Esophagus muscularis mucosa (tissue), 4 donors: ENCODE results near the gene MS4A15. TPM values are rescaled to one million over a fixed set of nuclear protein-coding genes. Genes with fewer than 3 reads are reported as not detected.

Experiments
- DNase-seq: peaks from one replicate; pipeline ENCODE4 v3.0.0-alpha.2; 2017; ENCODE audit errors: extremely low spot score
- H3K27ac ChIP-seq, 4 donors: fragments of 200-600 bp; sonication (generic); replicated peaks in 1 of 4; 1 replicate in 3 of 4; 2 replicates in 1 of 4; pipeline ENCODE4 v1.5.1; 2016 to 2019; ENCODE audit warnings: mild to moderate bottlenecking in 1 of 4
- H3K27me3 ChIP-seq, 4 donors: fragments of 200-600 bp; sonication (generic); one replicate each; pipeline versions ENCODE4 v1.5.1 to v1.6.0; 2016 to 2019
- H3K36me3 ChIP-seq, 4 donors: fragments of 200-600 bp; sonication (generic); one replicate each; pipeline ENCODE4 v1.5.1; 2016 to 2019
- H3K4me1 ChIP-seq, 4 donors: fragments of 200-600 bp; sonication (generic); one replicate each; pipeline ENCODE4 v1.5.1; 2016 to 2019
- H3K4me3 ChIP-seq, 4 donors: fragments of 200-600 bp; sonication (generic); 1 replicate in 2 of 4; 2 replicates in 2 of 4; pipeline ENCODE4 v1.5.1; 2016 to 2019; ENCODE audit warnings: mild to moderate bottlenecking in 4 of 4, moderate library complexity in 1 of 4
- H3K9me3 ChIP-seq, 4 donors: fragments of 200-600 bp; sonication (generic); 1 replicate in 3 of 4; 2 replicates in 1 of 4; pipeline ENCODE4 v1.5.1; 2016 to 2019
- CTCF ChIP-seq, 3 experiments: fragments of 200-600 bp in 2 of 3; fragments of 450-650 bp in 1 of 3; sonication (generic) in 2 of 3; IDR thresholded peaks; one replicate each; pipeline ENCODE4 v1.5.1; 2017 to 2019; ENCODE audit warnings: antibody characterized with exemption in 3 of 3, mild to moderate bottlenecking in 2 of 3, moderate library complexity in 1 of 3
- EP300 ChIP-seq: sonication (generic); formaldehyde crosslinking; IDR thresholded peaks from one replicate; pipeline ENCODE4 v1.6.1; 2017; ENCODE audit warnings: antibody characterized with exemption
- POLR2A ChIP-seq: fragments of 450-650 bp; IDR thresholded peaks from one replicate; pipeline ENCODE4 v1.6.1; 2017; ENCODE audit warnings: antibody characterized with exemption, moderate library complexity, mild to moderate bottlenecking, low read depth
- POLR2AphosphoS5 ChIP-seq, 2 donors: sonication (generic); formaldehyde crosslinking; IDR thresholded peaks; one replicate each; pipeline ENCODE4 v1.6.1; 2017; ENCODE audit warnings: antibody characterized with exemption in 2 of 2
- WGBS: methylation state at CpG from one replicate; pipeline ENCODE4 v1.1.5; 2018; 5-methylcytosine and 5-hydroxymethylcytosine counted together
- intact Hi-C: fragments of 100-400 bp; cut with DNase I; formaldehyde crosslinking; loops from one replicate; pipeline ENCODE4 v1.15.1; 2023
- total RNA-seq, 4 donors: library from RNA; depleted of rRNA; stranded (reverse); fragments of >200 nt; gene quantifications; one replicate each; pipeline versions ENCODE4 v1.1.0 to v1.2.1, GENCODE V29; 2016

Gene MS4A15
- total RNA-seq, 4 donors from 2014 or later = 0.40 to 0.52 TPM; not detected in 2

- intact Hi-C loops = no loop called here
These were observed 13.1 kb downstream of the MS4A15 start for GRCh38 chr11:60769811-60770210.

GRCh38 chr11:60771146-60771545 is 14.5 kb downstream of the MS4A15 start:
- H3K27ac ChIP-seq = no peak overlapping the region
- H3K4me1 ChIP-seq = peaks cover 8 to 17% (median 13%) of the 10 kb centered on the region in 4 donors
- no peaks in the 10 kb centered on the region for H3K9me3 ChIP-seq
- H3K36me3 ChIP-seq = no peaks in the 10 kb centered on the region
- peaks cover 0 to 33% (median 2%) of the 10 kb centered on the region in 4 donors for H3K27me3 ChIP-seq
- WGBS = 69% methylated on average over 3 of the region's 4 CpGs
- H3K4me3 ChIP-seq = no peak overlapping the region
- intact Hi-C loops = no loop called here
- TF ChIP-seq EP300 = no peak
- no peak for TF ChIP-seq POLR2AphosphoS5 (IDR thresholded peaks at IDR 0.05)
- no peak for TF ChIP-seq POLR2A
- no peak for DNase-seq

More at GRCh38 chr11:60769811-60770210, 13.1 kb downstream of the MS4A15 start:
- no peaks in the 10 kb centered on the region for H3K36me3 ChIP-seq
- H3K4me3 ChIP-seq = no peak overlapping the region
- TF ChIP-seq POLR2AphosphoS5 (IDR thresholded peaks at IDR 0.05) = no peak
- TF ChIP-seq EP300 = no peak
- TF ChIP-seq POLR2A = no peak
- no peak for TF ChIP-seq CTCF (IDR thresholded peaks at IDR 0.05)
- 78% methylated on average over 9 of the region's 11 CpGs for WGBS
- H3K4me1 ChIP-seq = peaks cover 0 to 4% (median under 1%) of the 10 kb centered on the region in 4 donors
- no peaks in the 10 kb centered on the region for H3K9me3 ChIP-seq
- no peak overlapping the region for H3K27ac ChIP-seq
- DNase-seq = no peak
- H3K27me3 ChIP-seq = peaks cover 0 to 47% (median 2%) of the 10 kb centered on the region in 4 donors

- Histone ChIP-seq H3K9me3 (no peaks in the 10 kb centered on the region), H3K27me3 (peaks cover 0 to 25% (median 2%) of the 10 kb centered on the region in 4 donors), H3K36me3 (no peaks in the 10 kb centered on the region), H3K4me1 (peaks cover 9 to 19% (median 15%) of the 10 kb centered on the region in 4 donors), H3K27ac (no peak overlapping the region), H3K4me3 (no peak overlapping the region)
- TF ChIP-seq POLR2A (no peak), POLR2AphosphoS5 (IDR thresholded peaks at IDR 0.05) (no peak), EP300 (no peak), CTCF (IDR thresholded peaks at IDR 0.05) (no peak)
- DNase-seq = no peak
- 77% methylated on average over 16 of the region's 16 CpGs for WGBS
- intact Hi-C loops = no loop called here
These were observed 15.3 kb downstream of the MS4A15 start for GRCh38 chr11:60771879-60772525.

- no peak for DNase-seq
- 87% methylated on average over 8 of the region's 8 CpGs for WGBS
- Histone ChIP-seq H3K4me3 (no peak overlapping the region), H3K27ac (no peak overlapping the region), H3K9me3 (no peaks in the 10 kb centered on the region), H3K4me1 (peaks cover 13 to 19% (median 15%) of the 10 kb centered on the region in 4 donors), H3K36me3 (no peaks in the 10 kb centered on the region), H3K27me3 (peaks cover 0 to 18% (median 0%) of the 10 kb centered on the region in 4 donors)
- TF ChIP-seq EP300 = no peak
- no peak for TF ChIP-seq POLR2A
- no peak for TF ChIP-seq POLR2AphosphoS5 (IDR thresholded peaks at IDR 0.05)
- TF ChIP-seq CTCF (IDR thresholded peaks at IDR 0.05) = no peak
- intact Hi-C loops = no loop called here
These were observed 16.0 kb downstream of the MS4A15 start for GRCh38 chr11:60772666-60773065.

GRCh38 chr11:60774726-60775125 is 18.1 kb downstream of the MS4A15 start:
- intact Hi-C loops = no loop called here
- Histone ChIP-seq H3K9me3 (no peaks in the 10 kb centered on the region), H3K27me3 (peaks cover 0 to 6% (median 0%) of the 10 kb centered on the region in 4 donors), H3K27ac (no peak overlapping the region), H3K4me3 (no peak overlapping the region), H3K36me3 (no peaks in the 10 kb centered on the region), H3K4me1 (peaks cover 13 to 19% (median 15%) of the 10 kb centered on the region in 4 donors)
- no peak for DNase-seq
- no peak for TF ChIP-seq POLR2AphosphoS5 (IDR thresholded peaks at IDR 0.05)
- TF ChIP-seq EP300 = no peak
- no peak for TF ChIP-seq POLR2A
- no peak for TF ChIP-seq CTCF (IDR thresholded peaks at IDR 0.05)
- WGBS = 82% methylated on average over 13 of the region's 13 CpGs
